Small intestine (tissue), 7 donors: ENCODE results near the gene HOXD13. TPM values are rescaled to one million over a fixed set of nuclear protein-coding genes. Genes with fewer than 3 reads are reported as not detected.

Source experiments
- DNase-seq, 2 donors: peaks; one replicate each; pipeline versions ENCODE4 v3.0.0 to v3.0.0-alpha.2; 2013
- FAIRE-seq: peaks from 2 replicates; lab custom pipeline; 2012; peaks lifted over from hg19 to GRCh38; lab: Jason Lieb, UNC
- H3K27ac ChIP-seq, 3 donors: one replicate each; pipeline ENCODE4 v1.5.1; 2013; ENCODE audit warnings: low read length in 2 of 3, mild to moderate bottlenecking in 2 of 3, control low read depth in 1 of 3, inconsistent platforms in 1 of 3, low read depth in 1 of 3, moderate library complexity in 1 of 3
- H3K27me3 ChIP-seq, 3 donors: one replicate each; pipeline ENCODE4 v1.6.1; 2013; ENCODE audit warnings: low read length in 3 of 3, inconsistent platforms in 1 of 3; ENCODE audit not compliant: control insufficient read depth in 3 of 3, insufficient read depth in 3 of 3
- H3K36me3 ChIP-seq, 3 donors: one replicate each; pipeline ENCODE4 v1.6.1; 2013; ENCODE audit warnings: low read length in 3 of 3, inconsistent platforms in 1 of 3, low read depth in 1 of 3, mild to moderate bottlenecking in 1 of 3, moderate library complexity in 1 of 3; ENCODE audit not compliant: control insufficient read depth in 3 of 3, insufficient read depth in 2 of 3
- H3K4me1 ChIP-seq, 3 donors: one replicate each; pipeline ENCODE4 v1.6.1; 2013; ENCODE audit warnings: low read length in 2 of 3, inconsistent platforms in 1 of 3, low read depth in 1 of 3, mild to moderate bottlenecking in 1 of 3, moderate library complexity in 1 of 3; ENCODE audit not compliant: control insufficient read depth in 3 of 3, insufficient read depth in 2 of 3
- H3K4me3 ChIP-seq, 3 donors: one replicate each; pipeline ENCODE4 v1.5.1; 2013; ENCODE audit warnings: low read length in 3 of 3, control low read depth in 1 of 3, inconsistent platforms in 1 of 3, low read depth in 1 of 3, mild to moderate bottlenecking in 1 of 3, moderate library complexity in 1 of 3
- H3K9me3 ChIP-seq, 2 donors: one replicate each; pipeline ENCODE4 v1.6.1; 2013; ENCODE audit warnings: low read depth in 1 of 2, low read length in 1 of 2; ENCODE audit not compliant: control insufficient read depth in 2 of 2, insufficient read depth in 1 of 2
- WGBS, 3 donors: extraction: QIAGEN DNeasy Blood & Tissue Kit; methylation state at CpG; one replicate each; pipeline ENCODE4 v1.1.7; 2013; 5-methylcytosine and 5-hydroxymethylcytosine counted together
- polyA plus RNA-seq, 4 donors: library from polyadenylated mRNA; stranded (reverse) in 3 of 4; unstranded in 1 of 4; fragments of 200-250 nt in 3 of 4; fragments of 120-200 nt in 1 of 4; gene quantifications; one replicate each; pipeline versions ENCODE4 v1.2.1 to v1.2.3, GENCODE V29; 2013
- donor health status: healthy with polysubstance abuse.
- donor health status: control.
- donor health status: control.
- donor health status: Bipolar disorder and iron deficiency.
- donor health status: healthy.

HOXD13 gene
- polyA plus RNA-seq, 4 donors, result not detected

DNA sequence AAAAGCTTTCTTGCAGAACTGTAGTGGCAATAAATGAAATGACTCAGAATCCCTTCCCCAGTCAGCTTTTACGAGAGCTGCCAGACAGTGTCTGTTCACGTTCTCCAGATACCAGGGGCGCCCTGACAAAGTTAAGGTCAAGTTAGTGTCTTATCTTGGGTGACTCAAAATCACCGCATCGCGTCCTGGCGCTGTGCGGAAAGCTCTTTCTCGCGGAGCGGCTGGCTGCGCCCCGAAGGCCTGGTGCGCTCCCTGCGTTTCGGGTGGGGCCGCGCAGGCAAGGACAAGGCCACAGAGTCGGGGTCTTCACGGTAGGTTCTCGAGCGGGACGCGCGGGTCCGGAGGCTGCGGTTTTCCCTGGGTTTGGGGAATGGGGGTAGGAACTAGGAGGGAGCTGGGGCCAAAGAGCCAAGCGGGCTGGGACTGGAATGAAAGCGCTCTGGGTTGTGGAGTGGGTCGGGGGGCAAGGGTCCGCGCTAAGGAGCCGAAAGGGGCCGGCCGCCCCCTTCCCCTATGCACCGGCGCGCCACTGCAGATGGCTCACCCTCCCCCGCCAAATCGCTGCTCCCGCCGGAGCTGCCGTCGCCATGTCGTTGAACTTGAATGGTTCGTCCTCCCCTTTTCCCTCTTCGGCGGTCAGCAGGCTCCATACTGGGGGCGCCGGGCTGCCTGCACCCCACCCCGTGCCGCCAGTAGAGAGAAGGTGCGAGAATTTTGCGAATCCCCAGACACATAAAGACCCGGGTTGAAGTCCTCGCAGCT, 12.0 kb downstream of the HOXD13 start:
- Histone ChIP-seq H3K36me3 (no peaks in the 10 kb centered on the region), H3K4me3 (peak overlapping the region in 2 of 3 donors; percentile 24 to 32), H3K4me1 (no peaks in the 10 kb centered on the region), H3K9me3 (peaks cover 0 to 6% of the 10 kb centered on the region in 2 donors), H3K27me3 (peaks cover 16 to 91% (median 72%) of the 10 kb centered on the region in 3 donors), H3K27ac (peak overlapping the region in 1 of 3 donors; percentile 63)
- DNase-seq (no peak), FAIRE-seq (no peak)
- WGBS, 3 donors, result 4 to 14% (median 5%) methylated on average over 44 to 56 of the region's 56 CpGs

DNA sequence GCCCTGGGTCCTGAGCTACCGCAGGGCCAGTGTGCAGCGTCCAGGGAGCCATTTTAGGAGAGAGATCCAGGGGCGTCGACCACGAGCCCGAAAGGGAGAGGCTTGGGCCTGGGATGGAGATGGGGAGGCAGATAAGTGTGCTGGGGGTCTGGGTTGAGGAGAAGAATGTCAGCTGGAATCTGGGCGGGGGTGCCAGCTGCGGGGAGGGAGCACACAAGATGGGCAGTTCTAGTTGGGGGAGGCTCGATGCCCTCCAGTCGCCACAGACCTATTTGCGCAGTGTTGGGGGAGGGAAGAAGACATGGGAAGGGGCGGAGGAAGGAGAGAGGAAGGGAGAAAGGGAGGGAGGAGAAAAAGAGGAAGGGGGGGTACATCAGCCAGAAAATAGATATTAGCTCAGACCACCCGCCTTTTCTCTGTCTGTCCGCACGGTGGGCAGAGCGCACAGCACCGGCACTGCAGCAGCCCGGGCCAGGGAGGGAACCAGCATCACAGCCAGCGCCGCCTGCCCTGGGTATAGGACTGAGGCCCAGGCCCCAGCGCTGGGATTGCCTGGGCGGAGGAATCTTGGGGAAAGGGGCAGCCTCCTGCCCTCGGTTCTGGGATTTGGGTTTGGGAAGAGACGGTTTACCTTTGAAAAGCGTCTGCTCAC, 12.7 kb downstream of the HOXD13 start:
- no peak for FAIRE-seq
- peaks cover 11 to 91% (median 72%) of the 10 kb centered on the region in 3 donors for H3K27me3 ChIP-seq

DNA sequence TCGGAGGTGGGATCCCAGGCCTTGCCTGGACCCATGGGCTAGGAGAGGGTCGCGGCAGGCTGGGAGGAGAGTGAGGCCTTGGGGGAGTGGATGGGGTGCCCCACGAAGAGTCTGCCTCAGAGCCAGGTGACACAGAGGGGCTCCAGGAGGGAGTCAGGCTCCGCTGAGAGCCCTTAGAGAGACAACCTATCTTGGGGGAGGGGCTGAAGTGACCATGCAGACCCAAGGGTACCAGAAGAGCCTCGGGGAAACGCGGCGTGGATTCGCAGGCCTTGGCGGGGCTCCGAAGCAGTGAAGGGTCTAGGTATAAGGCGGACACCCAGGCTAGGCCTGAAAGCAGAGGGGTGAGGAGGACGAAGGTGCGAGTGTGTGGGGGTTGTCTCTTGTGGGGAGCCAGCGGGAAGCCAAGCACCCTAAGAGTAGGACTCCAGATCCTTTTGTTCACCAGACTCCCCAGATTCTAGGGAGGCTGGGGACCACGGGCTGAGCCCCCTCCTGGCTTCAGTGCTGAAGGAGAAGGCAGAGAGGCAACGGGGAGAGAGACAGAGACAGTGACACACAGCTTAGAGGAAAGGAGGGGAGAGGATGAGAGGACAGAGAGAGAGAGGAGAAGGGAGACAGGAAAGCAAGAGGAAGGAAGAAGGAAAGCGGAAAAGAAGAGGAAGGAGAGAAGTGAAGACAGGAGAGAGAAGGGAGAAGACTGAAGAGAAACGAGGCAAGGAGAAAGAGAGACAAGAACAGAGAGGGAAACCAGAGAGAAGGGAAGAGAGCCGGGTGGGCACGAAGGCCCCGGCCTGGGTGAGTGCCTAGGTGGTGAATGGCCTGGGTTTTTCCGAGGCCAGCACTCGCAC, 13.4 kb downstream of the HOXD13 start:
- Histone ChIP-seq H3K4me1 (no peaks in the 10 kb centered on the region), H3K27me3 (peaks cover 9 to 91% (median 65%) of the 10 kb centered on the region in 3 donors), H3K36me3 (no peaks in the 10 kb centered on the region), H3K27ac (peak overlapping the region in 1 of 3 donors; percentile 63), H3K9me3 (peaks cover 0 to 6% of the 10 kb centered on the region in 2 donors), H3K4me3 (peak overlapping the region in 1 of 3 donors; percentile 32)
- DNase-seq (no peak), FAIRE-seq (no peak)
- WGBS, 3 donors, result 6 to 17% (median 8%) methylated on average over 25 of the region's 25 CpGs

More for the DNA sequence above, 12.7 kb downstream of the HOXD13 start:
- H3K9me3 ChIP-seq, result peaks cover 0 to 6% of the 10 kb centered on the region in 2 donors
- H3K36me3 ChIP-seq, result no peaks in the 10 kb centered on the region
- H3K27ac ChIP-seq, result peak overlapping the region in 1 of 3 donors; percentile 63
- no peaks in the 10 kb centered on the region for H3K4me1 ChIP-seq
- no peak for DNase-seq
- WGBS, 3 donors, result 6 to 11% (median 11%) methylated on average over 23 to 25 of the region's 25 CpGs
- H3K4me3 ChIP-seq, result peak overlapping the region in 1 of 3 donors; percentile 32

DNA sequence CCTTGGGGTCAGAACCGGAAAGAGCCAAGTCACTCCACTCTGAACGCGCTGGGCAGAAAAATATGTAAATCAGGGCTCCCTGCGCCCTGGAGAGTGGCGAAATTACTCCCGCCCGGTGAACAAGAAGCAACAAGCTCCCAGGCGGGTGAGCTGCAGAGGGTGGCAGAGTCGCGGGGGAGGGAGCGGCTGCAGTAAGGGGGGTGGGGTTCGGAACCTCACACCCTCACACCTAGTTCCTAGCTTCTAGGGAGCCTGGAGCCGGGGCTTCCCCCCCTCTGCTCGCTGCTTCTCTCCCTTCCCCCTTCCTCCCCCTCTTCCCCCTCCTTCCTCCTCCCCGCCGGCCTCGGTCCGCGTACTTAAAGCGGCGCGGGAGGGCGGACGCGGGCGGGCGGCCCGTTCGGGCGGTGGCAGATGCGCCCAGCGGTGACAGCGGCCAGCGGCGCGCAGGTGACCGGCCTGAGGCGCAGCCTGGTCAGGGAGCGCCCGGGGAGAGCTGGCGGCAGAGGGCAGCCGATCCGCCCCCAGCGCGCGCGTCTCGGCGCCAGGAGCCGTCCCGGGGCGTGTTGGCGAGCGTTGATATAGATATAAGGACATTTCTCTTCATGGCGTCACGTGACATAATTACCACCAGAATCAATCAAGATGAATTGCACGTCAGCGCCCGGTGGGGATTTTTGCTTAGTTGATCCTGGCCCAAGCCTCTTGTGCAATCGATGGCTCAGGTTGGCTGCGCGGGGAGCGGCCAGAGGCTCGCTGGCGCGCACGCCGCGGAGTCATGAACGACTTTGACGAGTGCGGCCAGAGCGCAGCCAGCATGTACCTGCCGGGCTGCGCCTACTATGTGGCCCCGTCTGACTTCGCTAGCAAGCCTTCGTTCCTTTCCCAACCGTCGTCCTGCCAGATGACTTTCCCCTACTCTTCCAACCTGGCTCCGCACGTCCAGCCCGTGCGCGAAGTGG, 14.3 kb downstream of the HOXD13 start, which contains the start of gene HOXD11:
Gene HOXD11 (plus strand): TSS at position 700 of the 959 bp plus-strand sequence. CDS start 76 bp downstream, at position 776.
- peak; percentile 32 to 47 for DNase-seq
- peak within 1 kb of the TSS; percentile 20 to 35 (median 27) for H3K4me3 ChIP-seq

DNA sequence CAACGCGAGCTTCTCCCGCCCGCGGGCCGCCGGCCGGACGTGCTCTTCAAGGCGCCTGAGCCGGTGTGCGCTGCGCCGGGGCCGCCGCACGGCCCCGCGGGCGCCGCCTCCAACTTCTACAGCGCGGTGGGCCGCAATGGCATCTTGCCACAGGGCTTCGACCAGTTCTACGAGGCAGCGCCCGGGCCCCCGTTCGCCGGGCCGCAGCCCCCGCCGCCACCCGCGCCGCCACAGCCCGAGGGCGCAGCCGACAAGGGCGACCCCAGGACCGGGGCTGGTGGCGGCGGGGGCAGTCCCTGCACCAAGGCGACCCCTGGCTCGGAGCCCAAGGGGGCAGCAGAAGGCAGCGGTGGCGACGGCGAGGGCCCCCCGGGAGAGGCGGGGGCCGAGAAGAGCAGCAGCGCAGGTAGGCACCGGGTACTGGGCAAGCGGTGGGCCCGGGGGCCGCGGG, 15.2 kb downstream of the HOXD13 start:
- DNase-seq (no peak), FAIRE-seq (no peak)
- H3K27ac ChIP-seq, result no peak overlapping the region
- 4 to 8% (median 7%) methylated on average over 23 to 59 of the region's 59 CpGs for WGBS, 3 donors
- H3K27me3 ChIP-seq, result peaks cover 16 to 91% (median 60%) of the 10 kb centered on the region in 3 donors
- H3K4me3 ChIP-seq, result peak overlapping the region in 2 of 3 donors; percentile 20 to 27
- H3K4me1 ChIP-seq, result no peaks in the 10 kb centered on the region
- H3K36me3 ChIP-seq, result no peaks in the 10 kb centered on the region
- peaks cover 0 to 4% of the 10 kb centered on the region in 2 donors for H3K9me3 ChIP-seq

More for the DNA sequence above, 14.3 kb downstream of the HOXD13 start, which contains the start of gene HOXD11:
- WGBS, 3 donors, result 3 to 8% (median 4%) methylated on average over 75 to 85 of the region's 85 CpGs
- no peak for FAIRE-seq
- peaks cover 9 to 91% (median 58%) of the 10 kb centered on the region in 3 donors for H3K27me3 ChIP-seq
- H3K36me3 ChIP-seq, result no peaks in the 10 kb centered on the region
- no peaks in the 10 kb centered on the region for H3K4me1 ChIP-seq
- H3K27ac ChIP-seq, result peak within 1 kb of the TSS in 1 of 3 donors; percentile 63
- H3K9me3 ChIP-seq, result peaks cover 0 to 6% of the 10 kb centered on the region in 2 donors

DNA sequence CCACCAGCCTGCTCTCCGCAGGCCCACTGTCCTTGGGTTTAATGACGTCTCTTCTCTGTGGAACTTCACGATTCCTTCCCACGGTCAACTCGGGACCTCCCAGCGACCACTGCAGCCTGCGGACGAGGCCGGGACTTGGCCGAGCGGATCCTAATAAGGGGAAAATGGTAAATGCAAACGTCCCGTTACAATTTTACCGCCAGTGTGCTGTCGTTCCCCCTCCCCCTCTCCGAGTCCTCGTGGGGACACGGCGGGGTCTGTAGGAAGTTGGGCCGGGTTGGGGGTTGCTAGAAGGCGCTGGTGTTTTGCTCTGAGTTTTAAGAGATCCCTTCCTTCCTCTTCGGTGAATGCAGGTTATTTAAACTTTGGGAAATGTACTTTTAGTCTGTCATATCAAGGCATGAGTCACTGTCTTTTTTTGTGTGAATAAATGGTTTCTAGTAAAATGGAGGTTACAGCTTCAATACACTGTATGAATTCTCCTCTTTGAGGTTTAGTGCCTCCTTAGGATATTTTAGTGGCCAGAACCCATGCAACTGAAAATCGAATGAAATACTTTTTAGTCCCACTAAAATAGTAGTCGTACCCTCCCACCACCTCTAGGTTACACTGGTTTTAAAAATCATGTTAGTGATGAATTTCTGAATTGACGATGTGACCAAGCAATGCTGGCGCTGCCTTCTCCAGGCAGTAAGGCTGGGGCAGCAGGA, 16.8 kb downstream of the HOXD13 start:
- FAIRE-seq (no peak), DNase-seq (no peak)
- H3K27me3 ChIP-seq, result peaks cover 17 to 91% (median 59%) of the 10 kb centered on the region in 3 donors
- peaks cover 0 to 4% of the 10 kb centered on the region in 2 donors for H3K9me3 ChIP-seq
- WGBS, 3 donors, result 8 to 15% (median 14%) methylated on average over 26 of the region's 26 CpGs
- H3K4me1 ChIP-seq, result no peaks in the 10 kb centered on the region
- no peak overlapping the region for H3K27ac ChIP-seq
- H3K4me3 ChIP-seq, result peak overlapping the region in 1 of 3 donors; percentile 21
- no peaks in the 10 kb centered on the region for H3K36me3 ChIP-seq

DNA sequence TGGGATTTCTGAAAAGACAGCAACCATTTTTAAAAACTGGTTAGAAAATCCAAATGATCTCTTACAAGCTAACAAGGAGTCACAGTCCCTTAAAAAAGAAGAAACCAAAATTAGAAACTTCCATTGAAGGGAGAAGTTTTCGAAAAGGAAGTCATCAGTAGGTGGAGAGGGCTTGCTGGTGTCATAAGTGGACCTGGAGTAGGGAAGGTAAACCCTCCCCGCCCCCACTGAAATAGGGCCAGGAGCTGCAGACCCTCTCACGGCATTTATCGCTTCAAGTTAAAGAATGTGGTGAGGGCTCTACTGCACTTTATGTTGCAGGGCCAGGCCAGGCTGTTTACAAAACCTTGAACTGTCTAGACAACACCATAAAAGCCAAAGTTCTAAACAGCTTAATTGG, 17.4 kb downstream of the HOXD13 start:
- FAIRE-seq (no peak), DNase-seq (no peak)
- Histone ChIP-seq H3K9me3 (peaks cover 0 to 1% of the 10 kb centered on the region in 2 donors), H3K27ac (no peak overlapping the region), H3K4me3 (no peak overlapping the region), H3K27me3 (peaks cover 20 to 91% (median 57%) of the 10 kb centered on the region in 3 donors), H3K4me1 (no peaks in the 10 kb centered on the region), H3K36me3 (no peaks in the 10 kb centered on the region)
- WGBS, 3 donors, result 14 to 17% (median 17%) methylated on average over 4 of the region's 4 CpGs
